ENCODE data around the gene ATP2A3.
"Not testable (repeated sequence)": the region's sequence is repeated elsewhere in the genome, so short reads cannot be mapped to it uniquely, and the experiment has no call there.

The ATP2A3 gene

DNA sequence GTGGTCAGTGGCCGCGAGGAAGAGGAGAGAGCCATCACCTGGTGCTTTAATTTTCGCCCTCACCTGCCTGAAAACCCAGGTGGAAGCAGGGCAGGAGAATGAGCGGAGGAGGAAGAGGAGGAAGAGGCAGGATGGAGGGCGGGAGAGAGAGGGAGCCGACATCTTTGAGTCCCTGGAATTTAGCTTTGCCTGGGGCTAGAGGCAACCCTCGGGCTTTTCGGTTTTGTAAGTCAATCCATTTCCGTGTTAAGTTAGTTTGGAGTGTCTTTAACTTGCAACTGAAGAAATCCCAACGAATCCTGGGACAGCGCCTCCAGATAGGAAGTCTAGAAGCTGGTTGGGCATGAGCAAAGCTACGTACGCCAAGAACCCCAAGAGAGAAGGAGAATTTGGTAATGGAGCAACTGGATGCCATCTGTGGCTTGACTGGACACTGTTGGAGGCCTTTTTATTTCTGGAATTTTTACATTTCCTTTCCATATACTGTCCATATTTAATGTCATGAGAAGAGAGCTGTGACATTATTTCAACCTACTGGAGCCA lies 36.9 kb upstream of the ATP2A3 start:
- DNase-seq (ENCODE audit: insufficient read length, low spot score) (no peak), FAIRE-seq (no peak)
- TF ChIP-seq, protein P1, sequence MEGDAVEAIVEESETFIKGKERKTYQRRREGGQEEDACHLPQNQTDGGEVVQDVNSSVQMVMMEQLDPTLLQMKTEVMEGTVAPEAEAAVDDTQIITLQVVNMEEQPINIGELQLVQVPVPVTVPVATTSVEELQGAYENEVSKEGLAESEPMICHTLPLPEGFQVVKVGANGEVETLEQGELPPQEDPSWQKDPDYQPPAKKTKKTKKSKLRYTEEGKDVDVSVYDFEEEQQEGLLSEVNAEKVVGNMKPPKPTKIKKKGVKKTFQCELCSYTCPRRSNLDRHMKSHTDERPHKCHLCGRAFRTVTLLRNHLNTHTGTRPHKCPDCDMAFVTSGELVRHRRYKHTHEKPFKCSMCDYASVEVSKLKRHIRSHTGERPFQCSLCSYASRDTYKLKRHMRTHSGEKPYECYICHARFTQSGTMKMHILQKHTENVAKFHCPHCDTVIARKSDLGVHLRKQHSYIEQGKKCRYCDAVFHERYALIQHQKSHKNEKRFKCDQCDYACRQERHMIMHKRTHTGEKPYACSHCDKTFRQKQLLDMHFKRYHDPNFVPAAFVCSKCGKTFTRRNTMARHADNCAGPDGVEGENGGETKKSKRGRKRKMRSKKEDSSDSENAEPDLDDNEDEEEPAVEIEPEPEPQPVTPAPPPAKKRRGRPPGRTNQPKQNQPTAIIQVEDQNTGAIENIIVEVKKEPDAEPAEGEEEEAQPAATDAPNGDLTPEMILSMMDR (IDR thresholded peaks at IDR 0.05; ENCODE audit: insufficient read depth, missing control alignments) = no peak

DNA sequence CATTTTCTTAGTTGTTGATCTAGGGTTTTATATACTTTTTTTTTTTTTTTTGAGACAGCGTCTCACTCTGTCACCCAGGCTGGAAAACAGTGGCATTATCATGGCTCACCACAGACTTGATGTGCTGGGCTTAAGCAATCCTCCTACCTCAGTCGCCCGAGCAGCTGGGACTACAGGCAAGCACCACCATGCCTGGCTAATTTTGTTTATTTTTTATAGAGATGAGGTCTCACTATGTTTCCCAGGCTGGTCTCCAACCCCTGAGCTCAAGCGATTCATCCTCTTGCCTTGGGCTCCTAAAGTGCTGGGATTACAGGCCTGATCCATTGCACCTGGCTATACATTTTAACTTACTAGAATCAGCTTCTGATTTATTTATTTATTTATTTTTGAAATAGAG lies 34.2 kb upstream of the ATP2A3 start:
- TF ChIP-seq, protein P1 (IDR thresholded peaks at IDR 0.05; ENCODE audit: insufficient read depth, missing control alignments) = no peak
- DNase-seq (ENCODE audit: insufficient read length, low spot score) = no peak
- no peak for FAIRE-seq

DNA sequence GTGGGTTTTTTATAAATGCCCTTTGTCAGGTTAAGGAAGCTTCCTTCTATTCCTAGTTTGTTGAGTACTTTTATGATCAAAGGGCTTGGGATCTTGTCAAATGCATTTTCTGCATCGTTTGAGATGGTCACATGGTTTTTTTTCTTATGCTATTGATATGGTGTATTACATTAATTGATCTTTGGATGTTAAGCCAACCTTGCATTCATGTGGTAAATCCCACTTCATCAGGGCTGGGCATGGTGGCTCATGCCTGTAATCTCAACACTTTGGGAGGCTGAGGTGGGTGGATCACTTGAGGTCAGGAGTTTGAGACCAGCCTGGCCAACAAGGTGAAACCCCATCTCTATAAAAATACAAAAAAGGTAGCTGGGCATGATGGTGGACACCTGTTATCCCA lies 30.8 kb upstream of the ATP2A3 start:
- DNase-seq (ENCODE audit: insufficient read length, low spot score) (no peak), FAIRE-seq (no peak)
- TF ChIP-seq, protein P1 (IDR thresholded peaks at IDR 0.05; ENCODE audit: insufficient read depth, missing control alignments) = no peak

DNA sequence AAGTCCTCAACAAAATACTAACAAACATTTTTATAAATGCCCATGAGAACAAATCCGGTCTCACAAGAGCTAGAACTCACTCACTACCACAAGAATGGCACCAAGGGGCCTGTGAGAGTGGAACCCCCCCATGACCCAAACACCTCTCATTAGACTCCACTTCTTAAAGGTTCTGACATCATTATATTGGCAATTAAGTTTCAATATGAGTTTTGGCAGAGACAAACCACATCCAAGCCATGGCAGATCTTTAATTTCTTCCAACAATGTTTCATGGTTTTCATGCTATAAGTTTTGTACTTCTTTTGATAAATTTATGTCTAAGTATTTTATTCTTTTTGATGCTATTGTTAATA lies 30.0 kb upstream of the ATP2A3 start:
- TF ChIP-seq, protein P1 (IDR thresholded peaks at IDR 0.05; ENCODE audit: insufficient read depth, missing control alignments) = no peak
- FAIRE-seq (no peak), DNase-seq (ENCODE audit: insufficient read length, low spot score) (no peak)

DNA sequence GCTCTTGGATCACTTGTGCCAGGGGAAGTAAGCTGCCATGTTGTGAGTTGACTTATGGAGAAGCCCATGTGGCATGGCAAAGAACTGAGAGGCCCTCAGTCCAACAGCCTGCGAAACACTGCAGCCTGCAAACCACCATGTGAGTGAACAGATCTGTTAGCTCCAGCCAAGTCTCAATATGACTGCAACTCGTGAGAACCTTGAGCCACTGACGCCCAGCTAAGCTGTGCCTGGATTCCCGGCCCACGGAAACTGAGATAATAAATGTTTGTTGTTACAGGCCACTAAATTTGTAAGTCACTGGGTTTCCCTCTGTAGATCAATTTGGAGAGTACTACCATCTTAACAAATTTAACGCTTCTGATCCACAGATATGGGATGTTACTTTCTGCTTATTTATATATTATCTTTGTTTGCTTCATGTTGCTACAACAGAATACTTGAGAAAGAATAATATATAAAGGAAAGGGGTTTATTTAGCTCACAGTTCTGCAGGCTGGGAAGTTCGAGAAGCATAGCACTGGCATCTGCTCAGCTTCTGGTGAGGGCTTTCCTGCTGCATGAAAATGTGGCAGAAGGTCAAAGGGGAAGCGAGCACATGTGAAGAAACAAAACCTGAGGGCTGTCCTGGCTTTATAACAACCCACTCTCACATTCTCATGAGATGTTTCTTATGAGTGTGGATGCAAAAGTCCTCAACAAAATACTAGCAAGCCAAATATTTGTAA lies 29.4 kb upstream of the ATP2A3 start:
- FAIRE-seq (no peak), DNase-seq (ENCODE audit: insufficient read length, low spot score) (no peak)
- TF ChIP-seq, protein P1 (IDR thresholded peaks at IDR 0.05; ENCODE audit: insufficient read depth, missing control alignments) = no peak

DNA sequence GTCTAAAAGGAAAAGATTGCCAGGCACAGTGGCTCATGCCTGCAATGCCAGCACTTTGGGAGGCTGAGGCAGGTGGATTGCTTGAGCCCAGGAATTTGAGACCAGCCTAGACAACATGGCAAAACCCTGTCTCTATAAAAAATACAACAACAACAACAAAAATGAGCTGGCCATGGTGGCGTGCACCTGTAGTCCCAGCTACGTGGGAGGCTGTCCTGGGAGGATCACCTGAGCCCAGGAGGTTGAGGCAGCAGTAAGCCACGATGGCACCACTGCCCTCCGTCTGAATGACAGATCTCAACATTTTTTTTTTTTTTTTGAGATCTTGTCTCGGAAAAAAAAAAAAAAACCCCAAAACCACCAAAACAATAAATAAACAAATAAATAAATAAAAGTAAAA lies 28.1 kb upstream of the ATP2A3 start:
- DNase-seq (ENCODE audit: insufficient read length, low spot score) (no peak), FAIRE-seq (no peak)
- TF ChIP-seq, protein P1 (IDR thresholded peaks at IDR 0.05; ENCODE audit: insufficient read depth, missing control alignments) = no peak

DNA sequence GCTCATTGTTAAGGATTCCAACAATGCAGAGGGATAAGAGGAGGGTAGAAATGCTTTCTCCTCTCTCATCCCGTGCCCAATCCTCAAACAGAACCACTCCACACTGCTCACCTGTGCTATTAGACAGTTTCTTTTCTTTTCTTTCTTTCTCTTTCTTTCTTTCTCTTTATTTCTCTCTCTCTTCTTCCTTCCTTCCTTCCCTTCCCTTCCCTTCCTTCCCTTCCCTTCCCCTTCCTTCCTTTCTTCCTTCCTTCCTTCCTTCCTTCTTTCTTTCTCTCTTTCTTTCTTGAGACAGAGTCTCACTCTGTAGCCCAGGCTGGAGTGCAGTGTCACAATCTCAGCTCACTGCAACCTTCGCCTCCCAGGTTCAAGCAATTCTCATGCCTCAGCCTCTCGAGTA lies 27.5 kb upstream of the ATP2A3 start:
- not testable (repeated sequence) for FAIRE-seq; DNase-seq (ENCODE audit: insufficient read length, low spot score)

Measured in D721Med (cell line).